Measurements from ENCODE around the gene REEP3.
"Not testable (repeated sequence)": the region's sequence is repeated elsewhere in the genome, so short reads cannot be mapped to it uniquely, and the experiment has no call there.

Gene REEP3, protein sequence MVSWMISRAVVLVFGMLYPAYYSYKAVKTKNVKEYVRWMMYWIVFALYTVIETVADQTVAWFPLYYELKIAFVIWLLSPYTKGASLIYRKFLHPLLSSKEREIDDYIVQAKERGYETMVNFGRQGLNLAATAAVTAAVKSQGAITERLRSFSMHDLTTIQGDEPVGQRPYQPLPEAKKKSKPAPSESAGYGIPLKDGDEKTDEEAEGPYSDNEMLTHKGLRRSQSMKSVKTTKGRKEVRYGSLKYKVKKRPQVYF

DNA sequence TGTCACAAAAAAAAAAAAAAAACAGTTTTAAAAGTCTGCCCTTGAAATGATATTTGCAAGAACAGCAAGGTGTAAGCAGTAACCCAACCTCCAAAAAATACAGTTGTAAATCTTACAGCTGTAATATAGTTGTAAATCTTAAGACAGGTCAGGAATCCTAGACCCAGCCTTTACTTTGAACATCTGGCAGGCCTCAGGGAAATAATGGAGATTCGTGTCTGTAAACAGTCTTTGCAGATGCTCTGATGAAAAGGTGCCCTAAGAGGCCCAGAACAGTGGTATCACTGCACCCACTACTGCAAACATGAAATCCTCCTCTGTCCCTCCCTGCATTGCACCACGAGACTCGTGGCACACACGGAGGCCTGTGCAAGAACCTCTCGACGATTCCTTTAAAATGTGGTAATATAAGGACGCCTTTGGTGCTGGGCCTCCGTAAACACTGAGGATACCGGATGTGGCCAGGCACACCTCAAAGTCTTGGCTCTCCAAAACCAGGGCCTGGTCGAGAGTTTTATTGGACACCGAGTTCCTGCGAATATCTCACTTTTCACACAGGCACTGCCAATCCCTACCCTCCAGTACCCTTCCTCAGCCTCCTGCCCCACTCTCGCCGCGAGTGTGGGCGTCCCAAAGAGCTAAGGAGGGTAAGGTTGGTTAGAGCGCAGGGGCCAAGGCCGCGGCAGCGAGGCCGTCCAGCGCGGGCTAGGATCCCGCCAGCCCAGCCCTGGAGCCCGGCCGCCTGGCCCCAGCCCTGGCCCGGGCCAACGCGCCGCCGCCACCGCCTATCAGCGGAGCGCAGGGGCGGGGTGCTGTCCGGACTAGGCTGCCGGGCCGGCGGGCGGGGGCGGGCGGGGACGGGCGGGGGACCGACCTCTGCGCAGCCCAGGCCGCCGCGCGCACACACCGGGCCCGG, at the start of gene REEP3:
TSS of gene REEP3 (plus strand) at position 902 of the 916 bp plus-strand sequence. CDS start 145 bp downstream, outside the sequence.
- peak; percentile 82 for DNase-seq

DNA sequence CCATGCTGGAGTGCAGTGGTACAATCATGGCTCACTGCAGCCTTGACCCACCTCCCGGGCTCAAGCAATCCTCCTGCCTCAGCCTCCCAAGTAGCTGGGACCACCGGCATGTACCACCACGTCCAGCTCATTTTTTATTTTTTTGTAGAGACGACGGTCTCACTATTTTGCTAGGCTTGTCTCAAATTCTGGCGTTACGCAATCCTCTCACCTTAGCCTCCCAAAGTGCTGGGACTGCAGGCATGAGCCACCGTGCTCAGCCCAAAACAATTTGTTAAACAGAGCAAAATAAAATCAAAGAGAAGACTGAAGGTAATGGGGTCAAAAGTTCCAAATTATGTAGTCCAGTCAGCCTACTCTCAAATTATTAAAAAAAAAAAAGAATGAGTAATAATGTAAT, 46.7 kb upstream of the REEP3 start:
- DNase-seq, result no peak

DNA sequence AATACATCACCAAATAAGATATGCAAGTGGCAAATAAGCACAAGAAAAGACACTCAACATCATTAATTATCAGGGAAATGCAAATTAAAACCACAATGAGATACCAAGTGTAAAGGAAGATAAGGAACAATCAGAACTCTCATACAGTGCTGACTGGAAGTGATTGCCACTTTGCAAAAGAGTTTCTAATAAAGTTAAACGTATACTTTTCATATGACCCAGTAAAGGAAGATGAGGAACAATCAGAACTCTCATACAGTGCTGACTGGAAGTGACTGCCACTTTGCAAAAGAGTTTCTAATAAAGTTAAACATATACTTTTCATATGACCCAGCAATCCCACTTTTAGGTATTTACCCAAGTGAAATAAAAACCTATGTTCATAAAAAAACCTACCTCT, 43.3 kb upstream of the REEP3 start:
- no peak for DNase-seq

DNA sequence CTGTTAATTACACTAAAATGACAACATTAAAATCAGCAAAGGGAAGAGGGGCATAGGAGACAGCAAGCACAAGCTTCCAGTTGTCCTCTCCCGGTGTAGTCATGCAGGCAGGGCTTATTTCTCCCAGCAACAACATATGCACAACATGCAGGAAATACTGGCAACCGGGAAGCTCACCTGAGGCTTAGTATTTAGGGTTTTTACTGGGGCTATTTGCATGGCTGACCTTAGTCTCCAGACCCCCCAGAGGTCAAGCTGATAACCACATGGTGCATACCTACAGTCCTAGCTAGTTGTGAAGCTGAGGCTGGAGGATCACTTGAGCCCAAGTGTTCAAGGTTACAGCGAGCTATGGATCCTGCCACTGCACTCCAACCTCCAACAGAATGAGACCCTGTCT, 42.6 kb upstream of the REEP3 start:
- DNase-seq, result no peak

DNA sequence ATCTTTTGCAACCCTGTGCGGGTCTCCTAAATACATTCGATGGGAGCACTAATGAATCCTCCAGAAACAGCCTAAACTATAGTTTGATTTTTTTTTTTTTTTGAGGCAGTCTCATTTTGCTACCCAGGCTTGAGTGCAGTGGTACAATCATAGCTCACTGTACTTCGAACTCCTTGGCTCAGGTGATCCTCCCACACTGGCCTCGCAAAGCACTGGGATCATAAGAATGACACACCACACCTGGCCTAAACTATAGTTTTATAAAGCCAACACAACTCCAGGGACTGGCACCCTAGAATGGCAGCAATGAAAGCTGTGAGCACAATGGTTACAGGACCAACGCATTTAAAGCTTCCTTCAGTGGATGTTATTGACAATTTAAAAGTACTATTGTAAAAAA, 41.0 kb upstream of the REEP3 start:
- DNase-seq, result no peak

DNA sequence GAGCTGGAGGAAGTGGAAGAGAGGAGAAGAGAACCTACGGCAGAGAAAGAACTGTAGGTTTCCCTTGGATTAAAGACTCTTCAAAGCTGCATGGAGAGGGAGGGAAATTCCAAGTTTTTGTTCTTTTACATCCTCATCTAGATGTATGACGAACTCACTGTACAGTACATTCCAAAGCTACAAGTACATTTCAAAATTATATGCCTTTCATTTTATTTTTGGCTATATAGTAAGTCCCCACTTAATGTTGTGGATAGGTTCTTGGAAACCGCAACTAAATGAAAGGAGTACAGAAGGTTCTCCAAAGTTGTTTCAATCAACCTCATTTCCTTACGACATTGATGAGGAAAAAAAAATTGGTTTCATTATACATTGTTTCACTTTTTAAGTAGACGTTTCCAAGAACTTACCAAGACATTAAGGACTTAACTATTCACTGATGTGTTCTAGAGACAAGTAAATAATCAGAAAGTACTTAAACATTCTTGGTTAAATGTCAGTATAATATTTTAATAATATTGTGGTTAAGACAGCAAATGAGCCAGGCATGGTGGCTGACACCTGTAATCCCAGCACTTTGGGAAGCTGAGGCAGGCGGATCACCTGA, 39.3 kb upstream of the REEP3 start:
- peak; percentile 56 for DNase-seq

DNA sequence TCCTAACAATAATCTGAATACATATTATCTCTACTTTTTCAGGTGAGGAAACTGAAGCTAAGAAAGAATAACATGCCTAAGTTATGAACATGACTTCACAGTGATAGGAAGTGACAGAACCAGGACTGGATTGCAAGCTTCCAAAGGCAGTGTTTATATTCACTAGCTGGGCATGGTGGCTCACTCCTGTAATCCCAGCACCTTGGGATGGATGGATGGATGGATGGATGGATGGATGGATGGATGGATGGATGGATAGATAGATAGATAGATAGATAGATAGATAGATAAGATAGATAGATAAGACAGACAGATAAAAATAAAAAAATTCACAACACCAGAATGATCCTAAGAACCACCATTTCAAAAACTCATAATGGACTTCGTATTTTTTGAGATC, 37.2 kb upstream of the REEP3 start:
- no peak for DNase-seq

DNA sequence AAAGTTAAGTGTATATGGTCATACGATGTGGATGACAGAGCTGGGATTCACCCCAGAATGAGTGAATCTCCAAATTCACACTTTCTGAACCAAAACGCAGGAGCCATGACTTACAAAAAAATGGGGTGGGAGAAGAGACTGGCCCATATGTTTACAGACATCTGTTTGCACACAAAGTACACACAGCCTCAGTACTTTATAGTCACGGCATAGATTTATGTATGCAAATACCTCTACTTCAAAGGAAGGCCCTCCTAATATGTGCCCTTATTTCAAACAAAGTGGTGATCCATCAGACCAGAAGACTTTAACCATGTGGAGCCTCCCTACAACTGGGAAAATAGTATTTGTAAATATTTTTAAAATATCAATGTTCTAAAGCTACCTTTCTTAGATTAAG, 33.2 kb upstream of the REEP3 start:
- no peak for DNase-seq

DNA sequence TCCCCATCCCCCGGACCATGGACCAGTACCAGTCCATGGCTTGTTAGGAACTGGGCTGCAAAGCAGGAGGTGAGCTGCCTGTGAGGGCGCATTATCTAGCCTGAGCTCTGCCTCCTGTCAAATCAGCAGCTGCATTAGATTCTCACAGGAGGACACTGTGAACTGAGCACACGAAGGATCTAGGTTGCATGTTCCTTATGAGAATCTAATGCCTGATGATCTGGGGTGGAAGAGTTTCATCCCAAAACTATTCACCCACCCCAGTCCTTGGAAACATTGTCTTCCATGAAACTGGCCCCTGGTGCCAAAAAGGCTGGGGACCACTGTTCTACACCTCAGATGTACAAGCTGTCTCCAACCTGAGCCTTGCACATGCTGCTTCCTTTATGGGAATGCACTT, 31.4 kb upstream of the REEP3 start:
- DNase-seq, result no peak

DNA sequence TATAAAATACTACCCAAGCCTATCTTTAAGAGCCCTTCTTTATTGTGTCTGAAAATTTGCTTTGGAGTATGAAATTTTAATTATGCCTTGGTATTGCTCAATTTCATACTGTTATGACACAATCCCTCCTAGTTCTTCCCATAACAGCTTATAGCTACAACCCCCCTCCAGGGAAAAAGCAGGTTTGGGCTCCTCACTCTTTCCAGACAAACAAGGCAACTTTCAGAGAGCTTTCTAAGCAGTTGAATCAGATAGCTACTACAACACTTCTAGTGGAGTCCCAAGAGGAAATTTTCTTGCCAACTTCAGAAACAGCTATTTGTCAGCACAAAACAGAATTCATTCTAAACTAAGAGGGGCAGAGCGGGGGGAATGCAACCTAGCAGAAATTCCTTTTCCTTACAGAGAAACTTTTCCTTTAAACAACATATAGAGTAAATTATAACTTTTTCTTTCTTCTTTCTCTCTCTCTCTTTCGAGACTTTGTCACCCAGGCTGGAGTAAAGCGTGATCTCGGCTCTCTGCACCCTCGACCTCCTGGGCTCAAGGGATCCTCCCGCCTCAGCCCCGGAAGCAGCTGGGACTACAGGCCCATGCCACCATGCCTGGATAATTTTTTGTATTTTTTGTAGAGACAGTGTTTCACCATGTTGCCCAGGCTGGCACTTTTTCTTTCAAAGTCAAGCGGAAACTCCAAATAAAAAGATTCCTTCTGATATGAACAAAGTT, 29.4 kb upstream of the REEP3 start:
- peak; percentile 66 for DNase-seq

DNA sequence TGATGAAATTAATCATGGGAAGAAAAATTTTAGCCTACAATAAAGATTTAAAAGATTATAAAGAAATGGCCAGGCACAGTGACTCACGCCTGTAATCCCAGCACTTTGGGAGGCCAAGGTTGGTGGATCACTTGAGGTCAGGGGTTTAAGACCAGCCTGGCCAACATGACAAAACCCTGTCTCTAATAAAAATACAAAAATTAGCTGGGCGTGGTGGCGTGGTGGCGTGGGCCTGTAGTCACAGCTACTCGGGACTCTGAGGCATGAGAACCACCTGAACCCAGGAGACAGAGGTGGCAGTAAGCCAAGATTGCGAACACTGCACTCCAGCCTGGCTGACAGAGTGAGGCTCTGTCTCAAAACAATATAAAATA, 28.9 kb upstream of the REEP3 start:
- DNase-seq, result peak; percentile 52

DNA sequence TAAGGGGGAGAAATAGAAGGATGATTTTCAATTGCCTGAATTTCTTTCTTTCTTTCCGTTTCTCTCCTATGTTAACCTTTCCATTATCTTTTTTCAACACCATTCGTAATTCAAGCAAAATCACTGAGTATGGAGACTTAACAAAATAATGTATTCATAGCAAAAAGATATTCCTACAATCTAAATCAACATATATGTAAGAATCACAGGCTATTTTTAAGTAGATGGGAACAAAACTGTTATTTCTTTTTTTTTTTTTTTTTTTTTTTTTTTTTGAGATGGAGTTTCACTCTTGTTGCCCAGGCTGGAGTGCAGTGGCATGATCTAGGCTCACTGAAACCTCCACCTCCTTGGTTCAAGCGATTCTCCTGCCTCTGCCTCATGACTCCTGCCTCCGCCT, 28.2 kb upstream of the REEP3 start:
- DNase-seq, result no peak

DNA sequence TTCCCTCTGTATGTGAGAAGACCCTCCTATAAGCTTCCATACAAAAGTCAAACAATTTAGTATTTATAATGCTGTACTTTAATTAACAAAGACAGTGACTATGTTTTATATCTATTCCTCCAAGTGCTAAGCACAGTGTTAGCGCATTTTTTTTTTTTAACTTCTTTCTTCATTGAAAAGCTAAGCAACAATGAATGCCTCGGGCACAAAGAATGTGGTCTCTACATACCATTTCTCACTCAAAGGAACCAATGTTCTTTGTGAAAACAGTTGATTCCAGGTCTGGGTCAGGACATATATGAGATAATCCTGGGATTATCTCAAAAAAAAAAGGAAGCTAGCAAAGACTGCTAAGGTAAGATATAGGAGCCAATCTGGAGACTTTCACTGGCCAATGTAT, 26.2 kb upstream of the REEP3 start:
- DNase-seq, result no peak

DNA sequence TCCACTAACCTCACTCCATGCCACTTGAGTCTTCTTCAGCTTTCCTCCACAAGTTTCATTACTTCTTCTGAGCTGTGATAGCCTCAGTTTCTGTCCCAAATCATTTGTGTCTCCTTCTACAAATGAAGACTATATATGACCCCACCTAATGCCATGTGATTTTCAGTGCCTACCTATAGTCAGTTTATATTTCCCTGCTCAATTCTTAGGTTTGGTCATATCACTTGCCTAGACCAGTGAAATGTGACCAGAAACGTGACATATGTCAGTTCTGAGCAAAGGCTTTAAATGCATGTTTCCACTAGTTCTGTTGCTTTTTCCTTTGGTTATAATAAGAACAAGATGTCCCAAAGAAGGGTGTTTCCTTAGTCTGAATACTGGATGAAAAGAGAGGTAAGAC, 24.6 kb upstream of the REEP3 start:
- no peak for DNase-seq

DNA sequence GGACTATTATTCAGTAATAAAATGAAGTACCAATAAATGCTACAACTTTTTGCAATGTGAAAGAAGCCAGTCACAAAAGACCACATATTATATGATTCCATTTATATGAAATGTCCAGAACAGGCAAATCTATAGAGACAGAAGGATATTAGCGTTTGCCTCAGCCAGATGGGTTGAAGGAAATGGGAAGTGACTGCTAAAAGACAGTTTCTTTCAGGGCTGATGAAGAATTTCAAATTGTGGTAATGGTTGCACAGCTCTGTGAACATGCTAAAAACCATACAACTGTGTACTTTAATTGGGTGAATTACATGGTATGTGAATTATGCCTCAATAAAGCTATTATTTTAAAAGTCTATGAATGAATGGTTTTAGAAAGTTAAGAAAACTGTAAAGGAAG, 23.9 kb upstream of the REEP3 start:
- peak; percentile 66 for DNase-seq

DNA sequence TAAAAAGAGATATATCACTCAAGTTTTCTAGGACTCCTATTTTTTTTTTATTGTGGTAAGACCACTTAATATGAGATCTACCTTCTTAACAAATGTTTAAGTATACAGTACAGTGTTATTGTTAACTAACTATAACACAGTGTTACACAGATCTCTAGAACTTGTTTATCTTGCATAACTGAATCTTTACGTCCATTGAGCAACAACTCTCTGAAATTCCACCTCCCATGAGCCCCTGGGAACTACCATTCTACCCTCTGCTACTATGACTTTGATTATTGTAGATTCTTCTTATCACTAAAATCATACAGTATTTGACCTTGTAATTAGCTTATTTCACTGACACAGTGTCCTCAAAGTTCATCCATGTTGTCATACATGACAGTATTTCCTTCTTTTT, 22.5 kb upstream of the REEP3 start:
- DNase-seq, result peak; percentile 31

DNA sequence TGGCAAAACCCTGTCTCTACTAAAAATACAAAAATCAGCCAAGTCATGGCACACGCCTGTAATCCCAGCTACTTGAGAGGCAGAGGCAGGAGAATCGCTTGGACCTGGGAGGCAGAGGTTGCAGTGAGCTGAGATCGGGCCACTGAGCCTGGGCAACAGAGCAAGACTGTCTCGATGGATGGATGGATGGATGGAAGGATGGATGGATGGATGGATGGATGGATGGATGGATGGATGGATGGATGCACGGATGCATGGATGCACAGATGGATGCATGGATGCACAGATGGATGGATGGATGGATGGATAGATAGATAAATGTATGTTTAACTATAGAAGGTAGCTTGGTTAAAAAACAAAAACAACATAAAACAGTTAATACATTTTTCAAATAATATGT, 20.6 kb upstream of the REEP3 start:
- DNase-seq, result not testable (repeated sequence)

DNA sequence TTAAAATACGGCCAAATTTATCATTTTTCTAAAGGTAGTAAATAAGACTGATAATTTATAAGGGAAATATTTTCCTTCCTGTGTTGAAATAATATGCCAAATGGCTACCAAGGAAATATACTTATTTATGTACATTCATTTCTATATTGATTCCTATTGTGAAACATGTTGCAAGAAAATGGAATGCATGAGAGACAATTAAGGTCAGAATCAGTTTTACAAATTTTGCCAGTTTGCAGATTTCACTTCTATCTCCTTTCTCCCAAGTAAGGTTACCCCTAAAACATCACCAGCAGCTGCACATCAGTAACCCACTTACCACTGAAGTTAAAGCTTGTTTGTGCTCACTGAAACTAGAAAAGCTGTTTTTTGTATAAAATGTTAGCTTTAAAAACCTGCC, 19.2 kb upstream of the REEP3 start:
- DNase-seq, result no peak

DNA sequence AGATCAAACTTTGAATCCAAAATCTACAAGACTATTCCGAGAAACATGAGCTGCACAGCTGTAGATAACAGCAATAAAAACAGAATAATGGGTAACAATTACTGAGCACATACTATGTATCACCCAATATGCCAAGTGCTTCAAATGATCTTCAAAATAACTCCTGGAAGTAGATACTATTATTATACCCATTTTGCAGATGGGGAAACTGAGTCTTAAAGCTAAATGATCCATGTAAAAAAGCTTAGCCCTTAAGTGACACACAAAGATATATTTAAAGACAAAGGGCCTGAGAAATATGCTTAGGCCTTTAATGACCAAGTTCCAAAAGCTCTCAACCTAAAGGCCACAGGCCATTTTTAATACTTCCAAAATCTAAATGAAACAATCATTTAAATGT, 18.4 kb upstream of the REEP3 start:
- DNase-seq, result no peak

DNA sequence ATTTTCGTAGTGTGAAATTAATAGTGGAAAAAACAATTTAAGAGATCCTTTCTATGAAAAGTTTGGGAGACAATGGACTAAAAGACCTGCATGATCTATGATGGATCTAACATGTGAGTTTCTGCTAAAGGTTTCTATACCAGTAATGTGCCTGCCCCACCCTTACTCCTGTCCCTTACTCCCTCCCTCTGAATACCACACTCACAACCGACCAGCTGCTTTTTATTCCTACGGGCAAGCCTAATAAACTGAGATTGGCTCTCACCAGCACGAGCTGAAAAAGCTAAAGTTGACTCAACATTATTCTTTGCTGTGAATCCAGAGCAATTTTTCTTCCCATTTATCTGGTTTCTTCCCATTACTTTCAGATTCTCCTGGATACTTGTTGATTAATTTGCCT, 17.8 kb upstream of the REEP3 start:
- DNase-seq, result no peak

DNA sequence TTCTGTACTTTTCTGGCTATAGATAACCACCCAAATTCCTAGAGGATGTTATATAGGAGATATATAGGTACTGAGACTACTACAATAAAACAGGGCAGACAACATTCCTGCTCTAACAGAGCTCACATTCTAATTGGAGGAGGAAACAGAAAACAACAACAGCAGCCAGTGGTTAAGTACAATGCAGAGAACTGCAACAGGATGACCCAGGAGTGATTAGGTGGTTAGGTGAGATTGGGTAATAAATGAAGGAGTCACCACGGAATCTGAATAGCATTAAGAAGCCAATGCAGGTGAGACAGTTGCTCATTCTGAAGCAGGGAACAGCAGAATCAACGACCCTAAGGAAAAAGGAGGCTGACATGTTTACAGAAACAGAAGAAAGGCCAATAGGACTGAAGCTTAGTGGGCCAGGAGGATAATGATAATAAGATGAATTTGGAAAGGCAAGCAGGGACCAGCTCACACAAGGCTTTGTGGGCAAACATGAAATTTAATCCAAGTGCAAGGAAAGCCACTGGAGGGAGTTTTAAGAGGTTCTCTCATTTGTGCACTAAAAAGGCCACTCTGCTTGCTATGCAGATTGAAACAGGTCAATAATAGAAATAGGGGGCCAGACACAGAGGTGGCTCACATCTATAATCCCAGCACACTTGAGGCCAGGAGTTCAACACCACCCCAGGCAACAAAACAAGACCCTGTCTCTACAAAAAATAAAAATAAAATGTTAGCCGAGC, 16.9 kb upstream of the REEP3 start:
- DNase-seq, result no peak

DNA sequence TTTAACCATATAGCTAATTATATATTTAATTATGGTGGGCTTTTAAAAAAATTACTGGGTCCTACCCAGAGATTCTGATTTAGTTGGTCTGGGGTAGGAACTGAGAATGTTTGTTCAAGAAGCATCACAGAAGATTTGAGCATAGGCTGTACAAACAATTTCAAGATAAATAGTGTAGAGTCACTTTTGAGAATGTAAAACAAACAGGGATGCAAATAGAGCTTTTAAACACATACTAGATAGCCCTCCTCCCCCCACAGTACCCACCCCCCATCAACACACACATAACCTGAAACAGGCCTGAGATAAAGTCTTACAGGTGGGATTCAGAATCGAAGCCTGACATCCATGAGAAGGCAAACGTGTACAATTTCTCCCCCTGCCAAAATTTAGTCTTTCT, 15.6 kb upstream of the REEP3 start:
- DNase-seq, result no peak

DNA sequence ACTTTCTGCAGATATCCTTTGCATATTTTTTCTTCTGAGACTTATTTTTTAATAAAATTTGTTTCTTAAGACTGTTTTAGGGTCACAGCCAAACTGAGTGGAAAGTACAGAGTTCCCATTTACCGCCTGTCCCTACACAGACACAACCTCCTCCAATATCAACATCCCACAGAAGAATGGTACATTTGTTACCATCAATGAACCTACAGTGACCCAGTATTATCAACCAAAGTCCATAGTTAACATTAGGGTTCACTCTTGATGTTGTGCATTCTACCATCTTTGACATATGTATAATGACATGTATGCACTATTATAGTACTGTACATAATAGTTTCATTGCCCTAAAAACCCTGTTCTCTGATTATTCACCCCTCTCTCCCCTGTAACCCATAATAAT, 14.6 kb upstream of the REEP3 start:
- DNase-seq, result no peak

Data from MV-4-11 (cell line).